ENCODE data around the gene AGPAT4. TPM values are rescaled to one million over a fixed set of nuclear protein-coding genes. Genes with fewer than 3 reads are reported as not detected.

The AGPAT4 gene
- total and polyA plus RNA-seq, 2 of the 4 experiments (the other 2 are of a cell fraction): 3.6 to 3.8 TPM

- Histone ChIP-seq H2AK9ac (replicated peaks; ENCODE audit: low read depth, low read length, poor library complexity) (no peak overlapping the region), H3K9me1 (ENCODE audit: insufficient read depth, low read length) (peaks cover 16% of the 10 kb centered on the region), H2AK5ac (ENCODE audit: low read depth, low read length) (no peak overlapping the region), H3K56ac (ENCODE audit: extremely low read depth, insufficient read depth, low read length) (no peak overlapping the region), H3K4me3 (ENCODE audit: insufficient read depth, low read depth, low read length) (no peak overlapping the region), H4K8ac (ENCODE audit: low read depth in 2 of 2, low read length in 2 of 2) (no peak overlapping the region), H4K5ac (ENCODE audit: low read depth, low read length) (no peak overlapping the region), H4K91ac (ENCODE audit: insufficient read depth, low read depth, low read length) (no peak overlapping the region), H3K18ac (ENCODE audit: low read depth, low read length) (no peak overlapping the region), H3K9me3 (ENCODE audit: control insufficient read depth, insufficient read depth, low read length) (no peaks in the 10 kb centered on the region), H3K4me1 (ENCODE audit: control insufficient read depth, insufficient read depth, low read length) (peaks cover 9% of the 10 kb centered on the region), H2AFZ (replicated peaks; ENCODE audit: low read length, poor library complexity) (no peak overlapping the region), H3K14ac (replicated peaks; ENCODE audit: low read depth, low read length) (no peak overlapping the region), H2BK20ac (ENCODE audit: low read depth, low read length) (no peak overlapping the region), H2BK120ac (ENCODE audit: low read depth, low read length) (no peak overlapping the region), H3K23ac (ENCODE audit: low read depth, low read length) (no peak overlapping the region), H4K20me1 (ENCODE audit: insufficient read depth, low read length) (no peaks in the 10 kb centered on the region), H2BK5ac (ENCODE audit: low read depth, low read length, poor library complexity, severe bottlenecking) (no peak overlapping the region), H3K4ac (ENCODE audit: low read depth, low read length) (no peak overlapping the region), H2BK15ac (ENCODE audit: low read depth, low read length) (no peak overlapping the region), H3K79me1 (ENCODE audit: low read depth in 1 of 2, low read length in 2 of 2) (peaks cover 7 to 10% of the 10 kb centered on the region in 2 experiments; a peak in 3 of 4 replicates), H3K27me3 (ENCODE audit: control insufficient read depth, insufficient read depth, low read length) (no peaks in the 10 kb centered on the region), H3K36me3 (ENCODE audit: control insufficient read depth, insufficient read depth, low read length) (peaks cover 8% of the 10 kb centered on the region), H3K9ac (ENCODE audit: low read depth, low read length) (no peak overlapping the region), H3K4me2 (ENCODE audit: low read depth, low read length) (no peak overlapping the region), H3K27ac (ENCODE audit: insufficient read depth, low read length) (no peak overlapping the region)
- dilution Hi-C loops (cut with HindIII; ENCODE audit: low sequenced_read_pairs, unreplicated experiment) (no loop called here), intact Hi-C loops (cut with micrococcal nuclease) (no loop called here), in situ Hi-C loops (cut with MboI; ENCODE audit: low sequenced_read_pairs) (loop anchor here (10.0 kb wide), 1 partner anchor 108 kb away; the partner anchor contains the start of gene AGPAT4)
- ATAC-seq (ENCODE audit: low read depth): no peak
- BruUV-seq (replicated peaks): no TSS peak
- POLR2A ChIA-PET (ENCODE audit: unreplicated experiment): no interaction called here
- no peak for TF ChIP-seq RCOR1 (IDR thresholded peaks at IDR 0.05; ENCODE audit: insufficient replicate concordance, low read length)
- CTCF ChIA-PET: no interaction called here
- DNase-seq: no peak
- WGBS, 2 experiments (ENCODE audit: extremely low coverage in 2 of 2, insufficient read length in 1 of 2): no CpG with 5 or more reads among the region's 5 CpGs
These were observed 107.2 kb downstream of the AGPAT4 start for GRCh38 chr6:161166677-161167076.
